CD4-positive, alpha-beta T cell (primary cell): ENCODE measurements around the gene PLTP. TPM values are rescaled to one million over a fixed set of nuclear protein-coding genes. Genes with fewer than 3 reads are reported as not detected.

Experiments
- ATAC-seq: fragments of 200-7000 bp; cut with Tn5 transposase; one replicate; pipeline ENCODE4 v1.10.0; 2022; ENCODE audit warnings: mild to moderate bottlenecking; ENCODE audit not compliant: poor library complexity
- CTCF ChIA-PET: fragments of 350-600 bp; sonication (Branson Sonifier 250); formaldehyde crosslinking; loops from one replicate; lab custom pipeline; 2021; ENCODE audit warnings: antibody characterized with exemption, inconsistent platforms; lab: Charles Lee
- POLR2A ChIA-PET: fragments of 350-600 bp; sonication (Branson Sonifier 250); formaldehyde crosslinking; loops from one replicate; lab custom pipeline; 2021; ENCODE audit warnings: antibody characterized with exemption, inconsistent platforms; lab: Charles Lee
- DNase-seq, 14 experiments: peaks; one replicate each; pipeline ENCODE4 v3.0.0-alpha.2; 2013 to 2020; ENCODE audit warnings: mixed read lengths in 2 of 14
- H3K27ac ChIP-seq, 2 donors: one replicate each; pipeline versions ENCODE4 v1.5.1 to v1.7.0; 2013; ENCODE audit warnings: low read length in 2 of 2, low read depth in 1 of 2, mild to moderate bottlenecking in 1 of 2
- H3K27me3 ChIP-seq, 2 experiments: 1 replicate in 1 of 2; 2 replicates in 1 of 2; pipeline versions ENCODE4 v1.6.1 to v1.7.0; 2013; ENCODE audit warnings: low read length in 2 of 2, control low read depth in 1 of 2, mild to moderate bottlenecking in 1 of 2, moderate library complexity in 1 of 2; ENCODE audit not compliant: insufficient read depth in 2 of 2, control insufficient read depth in 1 of 2
- H3K36me3 ChIP-seq: one replicate; pipeline ENCODE4 v1.6.1; 2013; ENCODE audit warnings: low read length, control low read depth; ENCODE audit not compliant: insufficient read depth
- H3K4me1 ChIP-seq: one replicate; pipeline ENCODE4 v1.6.1; 2013; ENCODE audit warnings: low read length, control low read depth; ENCODE audit not compliant: insufficient read depth
- H3K4me3 ChIP-seq: one replicate; pipeline ENCODE4 v1.5.1; 2013; ENCODE audit warnings: mild to moderate bottlenecking, low read length, moderate library complexity
- H3K9me3 ChIP-seq, 2 experiments: 1 replicate in 1 of 2; 2 replicates in 1 of 2; pipeline versions ENCODE4 v1.6.1 to v1.7.0; 2013; ENCODE audit warnings: low read length in 2 of 2, mild to moderate bottlenecking in 2 of 2, control low read depth in 1 of 2, moderate library complexity in 1 of 2; ENCODE audit not compliant: control insufficient read depth in 1 of 2, insufficient read depth in 1 of 2
- H3K27ac Mint-ChIP-seq: one replicate; pipeline ENCODE4 v1.8.0; 2020; ENCODE audit warnings: mixed read lengths
- H3K27me3 Mint-ChIP-seq: one replicate; pipeline ENCODE4 v1.8.0; 2021; ENCODE audit warnings: mixed read lengths
- H3K36me3 Mint-ChIP-seq: one replicate; pipeline ENCODE4 v1.8.0; 2021; ENCODE audit warnings: low read depth, mixed read lengths
- H3K4me1 Mint-ChIP-seq: one replicate; pipeline ENCODE4 v1.8.0; 2021; ENCODE audit warnings: low read depth, mixed read lengths
- H3K4me3 Mint-ChIP-seq: one replicate; pipeline ENCODE4 v1.8.0; 2020; ENCODE audit warnings: mild to moderate bottlenecking, mixed read lengths
- H3K9me3 Mint-ChIP-seq: one replicate; pipeline ENCODE4 v1.8.0; 2020; ENCODE audit warnings: mixed read lengths
- intact Hi-C, 2 experiments: fragments of 100-400 bp; cut with DNase I in 1 of 2; cut with micrococcal nuclease in 1 of 2; formaldehyde crosslinking; loops; one replicate each; pipeline versions ENCODE4 v1.15.1 to v1.9.0; 2023 to 2025; cut with DNase I, micrococcal nuclease
- total RNA-seq, 174 experiments: library from RNA in 2 of 174; stranded (reverse) in 2 of 174; gene quantifications; one replicate each; pipeline ENCODE4 v1.2.3 and lab custom pipeline; 2021 to 2026
- TF ChIP-seq, protein P1 (sequence below): fragments of 200-600 bp; IDR thresholded peaks from one replicate; pipeline ENCODE4 v1.8.0; 2022; ENCODE audit warnings: antibody characterized with exemption, mild to moderate bottlenecking

The PLTP gene
- total RNA-seq, 2 experiments from 2014 or later = not detected

DNA sequence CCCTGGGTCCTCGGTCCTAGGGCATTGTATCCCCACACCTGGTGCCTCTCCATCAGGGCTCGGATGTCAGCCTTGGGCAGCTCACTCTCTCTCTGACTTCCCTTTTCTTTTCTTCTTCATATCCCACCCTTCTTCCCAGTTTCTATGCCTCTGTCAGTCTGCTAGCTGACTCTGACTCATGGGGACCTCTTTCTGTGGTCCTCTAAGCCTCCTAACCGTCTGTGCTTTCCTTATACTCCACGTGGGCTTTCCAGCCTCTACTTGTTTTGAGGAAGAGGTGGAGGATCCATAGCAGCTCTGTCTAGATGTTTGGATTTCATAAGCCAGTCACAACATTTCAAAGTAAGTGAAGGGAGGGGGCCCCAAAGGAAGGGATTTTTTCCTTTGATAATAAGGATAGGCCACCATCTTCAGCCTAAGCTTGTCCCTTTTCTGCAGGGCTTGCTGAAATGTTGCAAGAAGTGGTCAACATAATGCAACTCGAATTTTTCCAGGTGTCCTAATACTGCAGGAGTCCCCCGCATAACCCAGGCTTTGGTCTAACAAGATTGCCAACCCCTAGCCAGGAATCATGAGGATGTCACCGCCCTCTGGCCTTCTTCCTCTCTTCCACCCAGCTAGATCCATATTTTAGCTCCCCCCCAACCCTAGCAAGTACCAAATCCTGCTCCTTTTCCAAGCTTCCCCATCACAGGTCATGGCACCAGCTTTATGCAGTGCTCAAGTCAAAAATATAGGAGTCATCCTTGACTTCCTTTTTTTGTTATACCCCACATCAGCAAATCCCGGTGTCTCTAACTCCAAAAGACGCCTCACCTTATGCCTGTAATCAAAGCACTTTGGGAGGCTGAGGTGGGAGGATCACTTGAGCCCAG, 8.7 kb upstream of the PLTP start:
- POLR2A ChIA-PET = interaction anchor here (1.4 to 2.9 kb wide), 2 partner anchors 14 to 30 kb away, joined by 5 to 11 read pairs; partner anchors contain the start of genes CTSA, NEURL2 and PCIF1
- Mint-ChIP-seq H3K36me3 (no peaks in the 10 kb centered on the region), H3K4me1 (peaks cover 4% of the 10 kb centered on the region), H3K4me3 (no peak overlapping the region), H3K27me3 (peaks cover 32% of the 10 kb centered on the region), H3K27ac (no peak overlapping the region), H3K9me3 (no peaks in the 10 kb centered on the region)
- peaks cover 5 to 9% of the 10 kb centered on the region in 2 experiments for H3K27me3 ChIP-seq
- DNase-seq = no peak
- no peaks in the 10 kb centered on the region for H3K9me3 ChIP-seq
- no peak overlapping the region for H3K4me3 ChIP-seq
- CTCF ChIA-PET = interaction anchor here (0.5 kb wide), 1 partner anchor 21 kb away, joined by 3 read pairs; no protein-coding TSS in a partner anchor
- peaks cover 3% of the 10 kb centered on the region for H3K4me1 ChIP-seq
- no peak for ATAC-seq
- TF ChIP-seq, protein P1, sequence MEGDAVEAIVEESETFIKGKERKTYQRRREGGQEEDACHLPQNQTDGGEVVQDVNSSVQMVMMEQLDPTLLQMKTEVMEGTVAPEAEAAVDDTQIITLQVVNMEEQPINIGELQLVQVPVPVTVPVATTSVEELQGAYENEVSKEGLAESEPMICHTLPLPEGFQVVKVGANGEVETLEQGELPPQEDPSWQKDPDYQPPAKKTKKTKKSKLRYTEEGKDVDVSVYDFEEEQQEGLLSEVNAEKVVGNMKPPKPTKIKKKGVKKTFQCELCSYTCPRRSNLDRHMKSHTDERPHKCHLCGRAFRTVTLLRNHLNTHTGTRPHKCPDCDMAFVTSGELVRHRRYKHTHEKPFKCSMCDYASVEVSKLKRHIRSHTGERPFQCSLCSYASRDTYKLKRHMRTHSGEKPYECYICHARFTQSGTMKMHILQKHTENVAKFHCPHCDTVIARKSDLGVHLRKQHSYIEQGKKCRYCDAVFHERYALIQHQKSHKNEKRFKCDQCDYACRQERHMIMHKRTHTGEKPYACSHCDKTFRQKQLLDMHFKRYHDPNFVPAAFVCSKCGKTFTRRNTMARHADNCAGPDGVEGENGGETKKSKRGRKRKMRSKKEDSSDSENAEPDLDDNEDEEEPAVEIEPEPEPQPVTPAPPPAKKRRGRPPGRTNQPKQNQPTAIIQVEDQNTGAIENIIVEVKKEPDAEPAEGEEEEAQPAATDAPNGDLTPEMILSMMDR = no peak
- H3K27ac ChIP-seq = no peak overlapping the region
- H3K36me3 ChIP-seq = no peaks in the 10 kb centered on the region
- intact Hi-C loops = no loop called here

GRCh38 chr20:45919542-45920399, 7.8 kb upstream of the PLTP start:
- no peaks in the 10 kb centered on the region for H3K9me3 Mint-ChIP-seq
- ChIA-PET POLR2A (interaction anchor here (1.4 to 2.9 kb wide), 2 partner anchors 15 to 29 kb away, joined by 5 to 11 read pairs; partner anchors contain the start of genes CTSA, NEURL2 and PCIF1), CTCF (no interaction called here)
- intact Hi-C loops = no loop called here
- DNase-seq (no peak), ATAC-seq (no peak)
- no peak overlapping the region for H3K27ac ChIP-seq
- H3K4me1 Mint-ChIP-seq = peaks cover 4% of the 10 kb centered on the region
- H3K4me1 ChIP-seq = peaks cover 3% of the 10 kb centered on the region
- peaks cover 32% of the 10 kb centered on the region for H3K27me3 Mint-ChIP-seq
- no peaks in the 10 kb centered on the region for H3K9me3 ChIP-seq
- H3K4me3 Mint-ChIP-seq = no peak overlapping the region
- TF ChIP-seq, protein P1 = no peak
- no peaks in the 10 kb centered on the region for H3K36me3 ChIP-seq
- peaks cover 5 to 9% of the 10 kb centered on the region in 2 experiments for H3K27me3 ChIP-seq
- no peaks in the 10 kb centered on the region for H3K36me3 Mint-ChIP-seq
- no peak overlapping the region for H3K4me3 ChIP-seq
- no peak overlapping the region for H3K27ac Mint-ChIP-seq

- Mint-ChIP-seq H3K9me3 (no peaks in the 10 kb centered on the region), H3K4me3 (no peak overlapping the region), H3K4me1 (no peaks in the 10 kb centered on the region), H3K36me3 (no peaks in the 10 kb centered on the region), H3K27ac (no peak overlapping the region), H3K27me3 (peaks cover 40% of the 10 kb centered on the region)
- no peak overlapping the region for H3K4me3 ChIP-seq
- no peaks in the 10 kb centered on the region for H3K4me1 ChIP-seq
- ChIA-PET CTCF (interaction anchor here (1.0 kb wide), 1 partner anchor 15 kb away, joined by 3 read pairs; no protein-coding TSS in a partner anchor), POLR2A (interaction anchor here (2.9 kb wide), 1 partner anchor 15 kb away, joined by 11 read pairs; the partner anchor contains the start of gene PCIF1)
- ATAC-seq (no peak), DNase-seq (no peak)
- TF ChIP-seq, protein P1 = no peak
- intact Hi-C loops = no loop called here
- no peaks in the 10 kb centered on the region for H3K9me3 ChIP-seq
- no peak overlapping the region for H3K27ac ChIP-seq
- no peaks in the 10 kb centered on the region for H3K36me3 ChIP-seq
- peaks cover 5 to 15% of the 10 kb centered on the region in 2 experiments for H3K27me3 ChIP-seq
These were observed 7.0 kb upstream of the PLTP start for GRCh38 chr20:45918779-45919537.
